Body of pancreas (tissue), 4 donors: ENCODE results near the gene ELAC2. TPM values are rescaled to one million over a fixed set of nuclear protein-coding genes. Genes with fewer than 3 reads are reported as not detected.
"Not testable (repeated sequence)": the region's sequence is repeated elsewhere in the genome, so short reads cannot be mapped to it uniquely, and the experiment has no call there.

Source experiments
- ATAC-seq: fragments of 150-250 bp; one replicate; pipeline ENCODE4 v1.9.1; 2016
- DNase-seq, 4 donors: peaks; one replicate each; pipeline ENCODE4 v3.0.0-alpha.2; 2019
- H3K27ac ChIP-seq, 4 donors: fragments of 200-600 bp; sonication (generic); 1 replicate in 3 of 4; 2 replicates in 1 of 4; pipeline versions ENCODE4 v1.5.1 to v1.6.1; 2016 to 2019; ENCODE audit warnings: mild to moderate bottlenecking in 1 of 4, mixed read lengths in 1 of 4, moderate library complexity in 1 of 4
- H3K27me3 ChIP-seq, 2 donors: fragments of 200-600 bp; sonication (generic); one replicate each; pipeline ENCODE4 v1.6.0; 2016; ENCODE audit warnings: mild to moderate bottlenecking in 1 of 2
- H3K36me3 ChIP-seq, 2 donors: fragments of 200-600 bp; sonication (generic); replicated peaks in 1 of 2; 2 replicates each; pipeline ENCODE4 v1.5.1; 2016; ENCODE audit warnings: low read depth in 2 of 2; ENCODE audit not compliant: insufficient read depth in 1 of 2
- H3K4me1 ChIP-seq: fragments of 200-600 bp; sonication (generic); one replicate; pipeline ENCODE4 v1.6.0; 2016
- H3K4me3 ChIP-seq, 2 donors: fragments of 200-600 bp; sonication (generic); 1 replicate in 1 of 2; 2 replicates in 1 of 2; pipeline ENCODE4 v1.5.1; 2016 to 2019
- H3K9me3 ChIP-seq, 3 donors: fragments of 200-600 bp; sonication (generic); 1 replicate in 2 of 3; 2 replicates in 1 of 3; pipeline ENCODE4 v1.5.1; 2016
- POLR2A ChIP-seq, 3 donors: fragments of 450-650 bp; IDR thresholded peaks; one replicate each; pipeline ENCODE4 v1.6.1; 2016; ENCODE audit warnings: antibody characterized with exemption in 3 of 3, mild to moderate bottlenecking in 2 of 3
- WGBS, 2 donors: methylation state at CpG; one replicate each; pipeline ENCODE4 v1.1.5; 2017; 5-methylcytosine and 5-hydroxymethylcytosine counted together
- intact Hi-C: fragments of 100-400 bp; cut with DNase I; formaldehyde crosslinking; loops from one replicate; pipeline ENCODE4 v1.15.1; 2023
- total RNA-seq, 2 donors: library from RNA; depleted of rRNA; stranded (reverse); fragments of >200 nt; gene quantifications; one replicate each; pipeline ENCODE4 v1.1.0, GENCODE V29; 2016
- TF ChIP-seq, protein P1 (sequence below), 7 experiments: fragments of 450-650 bp in 4 of 7; fragments of 200-600 bp in 3 of 7; sonication (generic) in 3 of 7; IDR thresholded peaks; one replicate each; pipeline ENCODE4 v1.5.1; 2016 to 2019; ENCODE audit warnings: antibody characterized with exemption in 7 of 7

The ELAC2 gene
- total RNA-seq, 2 donors from 2014 or later, result 31.6 to 52.1 TPM

DNA sequence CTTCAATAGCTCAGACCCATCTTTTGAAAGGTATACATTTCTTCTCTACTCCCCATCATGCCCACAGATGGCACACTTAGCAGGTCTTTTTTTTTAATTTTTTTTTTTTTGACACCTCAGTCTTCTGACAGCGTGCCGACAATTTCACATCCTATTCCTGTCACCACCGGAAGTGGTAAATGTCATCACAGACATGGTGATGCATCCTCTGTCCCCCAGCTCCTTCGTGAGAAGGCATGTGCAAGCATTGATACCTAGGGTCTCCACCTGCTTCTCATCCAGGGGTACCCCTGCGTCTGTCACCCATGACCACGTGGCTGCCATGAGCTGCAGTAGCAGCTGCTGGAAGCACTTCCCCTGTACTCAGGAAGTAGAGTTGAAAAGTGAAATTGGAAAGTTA is 35.6 kb downstream of the ELAC2 start:
- WGBS, 2 donors, result 77 to 85% methylated on average over 6 of the region's 6 CpGs
- Histone ChIP-seq H3K9me3 (no peaks in the 10 kb centered on the region), H3K4me3 (no peak overlapping the region), H3K4me1 (peaks cover 15% of the 10 kb centered on the region), H3K27ac (no peak overlapping the region), H3K36me3 (no peaks in the 10 kb centered on the region), H3K27me3 (no peaks in the 10 kb centered on the region)
- intact Hi-C loops, result no loop called here
- DNase-seq, result no peak
- no peak for TF ChIP-seq POLR2A (IDR thresholded peaks at IDR 0.05)
- TF ChIP-seq, protein P1, sequence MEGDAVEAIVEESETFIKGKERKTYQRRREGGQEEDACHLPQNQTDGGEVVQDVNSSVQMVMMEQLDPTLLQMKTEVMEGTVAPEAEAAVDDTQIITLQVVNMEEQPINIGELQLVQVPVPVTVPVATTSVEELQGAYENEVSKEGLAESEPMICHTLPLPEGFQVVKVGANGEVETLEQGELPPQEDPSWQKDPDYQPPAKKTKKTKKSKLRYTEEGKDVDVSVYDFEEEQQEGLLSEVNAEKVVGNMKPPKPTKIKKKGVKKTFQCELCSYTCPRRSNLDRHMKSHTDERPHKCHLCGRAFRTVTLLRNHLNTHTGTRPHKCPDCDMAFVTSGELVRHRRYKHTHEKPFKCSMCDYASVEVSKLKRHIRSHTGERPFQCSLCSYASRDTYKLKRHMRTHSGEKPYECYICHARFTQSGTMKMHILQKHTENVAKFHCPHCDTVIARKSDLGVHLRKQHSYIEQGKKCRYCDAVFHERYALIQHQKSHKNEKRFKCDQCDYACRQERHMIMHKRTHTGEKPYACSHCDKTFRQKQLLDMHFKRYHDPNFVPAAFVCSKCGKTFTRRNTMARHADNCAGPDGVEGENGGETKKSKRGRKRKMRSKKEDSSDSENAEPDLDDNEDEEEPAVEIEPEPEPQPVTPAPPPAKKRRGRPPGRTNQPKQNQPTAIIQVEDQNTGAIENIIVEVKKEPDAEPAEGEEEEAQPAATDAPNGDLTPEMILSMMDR (IDR thresholded peaks at IDR 0.05), result no peak
- ATAC-seq, result no peak

DNA sequence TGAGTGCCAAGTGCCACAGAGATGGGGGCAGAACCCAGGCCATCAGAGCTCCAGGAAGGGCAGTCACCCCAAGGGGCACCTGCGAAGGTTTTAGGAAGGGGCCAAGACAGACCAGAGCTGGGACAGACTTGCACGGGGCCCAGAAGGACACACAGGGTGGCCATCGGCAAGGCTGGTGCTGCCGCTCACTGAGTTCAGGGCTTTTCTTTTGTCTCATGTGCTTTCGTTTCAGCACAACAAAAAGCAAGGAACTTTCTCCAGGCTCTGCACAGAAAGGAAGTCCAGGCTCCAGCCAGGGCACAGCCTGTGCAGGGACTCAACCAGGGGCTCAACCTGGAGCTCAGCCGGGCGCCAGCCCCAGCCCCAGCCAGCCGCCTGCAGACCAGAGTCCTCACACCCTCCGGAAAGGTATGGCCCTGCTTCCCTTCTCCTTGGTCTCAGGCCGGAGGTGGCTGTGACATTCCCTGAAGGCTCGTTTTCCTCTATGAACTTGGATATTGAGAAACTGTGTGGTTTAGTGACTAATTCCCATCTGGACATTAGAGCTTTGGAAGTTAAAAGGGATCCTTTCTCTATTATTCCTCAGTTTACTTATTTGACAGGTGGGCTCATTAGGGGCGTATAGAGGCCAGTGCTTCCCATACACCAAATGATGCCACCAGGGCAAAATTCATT is 37.9 kb downstream of the ELAC2 start:
- DNase-seq, result no peak
- H3K27me3 ChIP-seq, result no peaks in the 10 kb centered on the region
- intact Hi-C loops, result no loop called here
- no peak for ATAC-seq
- TF ChIP-seq, protein P1 (IDR thresholded peaks at IDR 0.05), result no peak
- no peak for TF ChIP-seq POLR2A (IDR thresholded peaks at IDR 0.05)
- no peaks in the 10 kb centered on the region for H3K9me3 ChIP-seq
- no peak overlapping the region for H3K27ac ChIP-seq
- H3K4me1 ChIP-seq, result peaks cover 13% of the 10 kb centered on the region
- WGBS, 2 donors, result 90% methylated on average over 12 of the region's 12 CpGs
- H3K36me3 ChIP-seq, result no peaks in the 10 kb centered on the region
- H3K4me3 ChIP-seq, result no peak overlapping the region

DNA sequence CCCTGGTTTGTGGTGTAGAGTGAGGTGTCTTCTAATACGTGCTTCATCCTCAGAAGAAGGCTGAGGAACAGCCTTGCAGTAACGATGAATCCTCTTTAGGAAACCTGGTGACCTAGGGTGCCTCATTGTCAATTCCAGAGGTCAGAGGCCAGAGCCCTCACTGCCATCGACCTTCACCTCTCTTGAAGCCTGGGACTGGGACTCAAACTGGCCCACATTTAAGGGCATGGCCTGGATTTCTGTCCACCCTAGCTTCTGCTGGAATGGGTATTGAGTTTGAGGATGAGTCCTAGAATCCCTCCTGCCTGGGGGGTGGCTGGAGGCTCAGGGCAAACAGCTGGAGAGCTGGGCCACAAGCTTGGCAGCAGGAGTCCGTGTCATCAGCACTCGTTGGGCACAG is 38.6 kb downstream of the ELAC2 start:
- DNase-seq (no peak), ATAC-seq (no peak)
- 77 to 90% methylated on average over 2 to 5 of the region's 5 CpGs for WGBS, 2 donors
- H3K27ac ChIP-seq, result no peak overlapping the region
- intact Hi-C loops, result no loop called here
- no peaks in the 10 kb centered on the region for H3K27me3 ChIP-seq
- H3K4me1 ChIP-seq, result peaks cover 7% of the 10 kb centered on the region
- H3K9me3 ChIP-seq, result no peaks in the 10 kb centered on the region
- no peaks in the 10 kb centered on the region for H3K36me3 ChIP-seq
- TF ChIP-seq, protein P1 (IDR thresholded peaks at IDR 0.05), result no peak
- no peak for TF ChIP-seq POLR2A (IDR thresholded peaks at IDR 0.05)
- H3K4me3 ChIP-seq, result no peak overlapping the region

DNA sequence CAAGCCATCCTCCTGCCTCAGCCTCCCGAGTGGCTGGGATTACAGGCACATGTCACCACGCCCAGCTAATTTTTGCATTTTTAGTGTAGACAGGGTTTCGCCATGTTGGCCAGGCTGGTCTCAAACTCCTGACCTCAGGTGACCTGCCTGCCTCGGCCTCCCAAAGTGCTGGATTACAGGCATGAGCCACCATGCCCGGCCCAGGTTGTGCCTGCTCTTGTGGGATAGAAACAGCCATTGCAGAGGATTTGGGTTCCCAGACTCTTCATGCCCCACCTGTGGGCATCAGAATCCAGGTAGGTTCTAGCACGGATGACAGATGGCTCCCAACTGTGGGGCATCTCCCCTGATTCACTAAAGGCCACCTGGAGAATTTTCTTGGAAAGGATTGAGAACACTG is 39.0 kb downstream of the ELAC2 start:
- 71 to 92% methylated on average over 4 to 6 of the region's 6 CpGs for WGBS, 2 donors
- DNase-seq, H3K9me3 ChIP-seq, ATAC-seq, H3K27me3 ChIP-seq, H3K4me3 ChIP-seq, intact Hi-C loops, H3K27ac ChIP-seq, H3K36me3 ChIP-seq, H3K4me1 ChIP-seq: not testable (repeated sequence)

DNA sequence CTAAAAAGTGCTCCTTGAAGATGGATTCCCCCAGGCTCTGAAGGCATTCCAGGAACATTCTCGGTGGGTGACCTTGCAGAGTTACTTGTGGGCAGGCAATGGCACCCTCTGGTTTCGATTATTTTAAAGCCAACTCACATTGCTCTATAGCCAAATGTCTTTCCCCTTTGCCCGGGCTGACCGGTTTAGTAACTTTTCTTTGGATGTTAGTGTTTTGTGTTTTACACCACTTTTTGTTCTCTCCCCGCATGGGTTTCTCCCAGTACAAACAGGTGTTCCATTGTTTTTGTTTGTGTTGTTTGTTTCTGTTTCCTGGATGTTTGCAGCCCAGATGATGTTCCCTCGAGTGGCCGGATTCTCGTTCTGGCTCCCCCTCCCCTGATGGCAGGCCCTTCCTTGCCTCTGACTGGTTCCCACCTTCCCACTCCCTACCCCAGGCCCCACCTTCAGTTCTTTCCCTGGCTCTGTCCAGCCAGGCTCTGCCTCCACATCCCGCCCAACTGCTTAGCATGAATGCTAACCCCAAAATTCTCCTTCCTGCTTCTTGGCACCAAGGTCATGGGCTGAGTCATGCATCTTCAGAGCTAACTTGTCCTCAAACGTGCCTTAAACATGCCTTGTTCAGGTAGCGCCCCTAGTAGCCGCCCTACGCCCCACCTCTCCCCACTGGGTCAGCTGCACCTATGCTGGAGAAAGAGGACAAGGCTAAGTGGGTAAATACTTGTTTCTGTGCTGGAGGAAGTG is 40.6 kb downstream of the ELAC2 start:
- Histone ChIP-seq H3K4me3 (no peak overlapping the region), H3K9me3 (no peaks in the 10 kb centered on the region), H3K4me1 (no peaks in the 10 kb centered on the region), H3K27ac (no peak overlapping the region), H3K36me3 (no peaks in the 10 kb centered on the region), H3K27me3 (no peaks in the 10 kb centered on the region)
- ATAC-seq (no peak), DNase-seq (no peak)
- TF ChIP-seq, protein P1 (IDR thresholded peaks at IDR 0.05), result no peak
- no peak for TF ChIP-seq POLR2A (IDR thresholded peaks at IDR 0.05)
- 67 to 73% methylated on average over 13 of the region's 13 CpGs for WGBS, 2 donors
- intact Hi-C loops, result no loop called here
